ENCODE measurements around the gene DQX1.

- TF ChIP-seq, protein P1, sequence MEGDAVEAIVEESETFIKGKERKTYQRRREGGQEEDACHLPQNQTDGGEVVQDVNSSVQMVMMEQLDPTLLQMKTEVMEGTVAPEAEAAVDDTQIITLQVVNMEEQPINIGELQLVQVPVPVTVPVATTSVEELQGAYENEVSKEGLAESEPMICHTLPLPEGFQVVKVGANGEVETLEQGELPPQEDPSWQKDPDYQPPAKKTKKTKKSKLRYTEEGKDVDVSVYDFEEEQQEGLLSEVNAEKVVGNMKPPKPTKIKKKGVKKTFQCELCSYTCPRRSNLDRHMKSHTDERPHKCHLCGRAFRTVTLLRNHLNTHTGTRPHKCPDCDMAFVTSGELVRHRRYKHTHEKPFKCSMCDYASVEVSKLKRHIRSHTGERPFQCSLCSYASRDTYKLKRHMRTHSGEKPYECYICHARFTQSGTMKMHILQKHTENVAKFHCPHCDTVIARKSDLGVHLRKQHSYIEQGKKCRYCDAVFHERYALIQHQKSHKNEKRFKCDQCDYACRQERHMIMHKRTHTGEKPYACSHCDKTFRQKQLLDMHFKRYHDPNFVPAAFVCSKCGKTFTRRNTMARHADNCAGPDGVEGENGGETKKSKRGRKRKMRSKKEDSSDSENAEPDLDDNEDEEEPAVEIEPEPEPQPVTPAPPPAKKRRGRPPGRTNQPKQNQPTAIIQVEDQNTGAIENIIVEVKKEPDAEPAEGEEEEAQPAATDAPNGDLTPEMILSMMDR (conservative IDR thresholded peaks at IDR 0.05) = no peak
- TF ChIP-seq EZH2 (IDR thresholded peaks at IDR 0.05; ENCODE audit: low read depth) = no peak
Measured at GRCh38 chr2:74533464-74533863, 7.4 kb upstream of the DQX1 start.

Measured in PC-9 (cell line).